ENCODE results near the gene RCVRN.

DNA sequence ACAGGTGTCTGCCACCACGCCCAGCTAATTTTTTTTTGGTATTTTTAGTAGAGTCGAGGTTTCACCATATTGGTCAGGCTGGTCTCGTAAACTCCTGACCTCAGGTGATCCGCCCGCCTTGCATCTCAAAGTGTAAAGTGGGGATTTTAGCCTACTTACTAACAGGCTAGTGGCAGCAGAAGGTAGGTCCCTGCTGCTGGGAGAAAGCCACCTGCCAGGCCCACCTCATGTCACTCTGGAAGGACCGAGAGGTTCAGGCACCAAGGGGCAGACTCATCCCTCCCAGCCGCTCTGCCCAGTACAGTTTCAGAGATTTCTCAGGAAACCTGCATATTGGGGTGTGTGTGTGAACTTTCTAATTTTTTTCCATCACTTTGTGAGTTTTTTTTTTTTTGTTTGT, 2.1 kb upstream of the RCVRN start:
- TF ChIP-seq, protein P1, sequence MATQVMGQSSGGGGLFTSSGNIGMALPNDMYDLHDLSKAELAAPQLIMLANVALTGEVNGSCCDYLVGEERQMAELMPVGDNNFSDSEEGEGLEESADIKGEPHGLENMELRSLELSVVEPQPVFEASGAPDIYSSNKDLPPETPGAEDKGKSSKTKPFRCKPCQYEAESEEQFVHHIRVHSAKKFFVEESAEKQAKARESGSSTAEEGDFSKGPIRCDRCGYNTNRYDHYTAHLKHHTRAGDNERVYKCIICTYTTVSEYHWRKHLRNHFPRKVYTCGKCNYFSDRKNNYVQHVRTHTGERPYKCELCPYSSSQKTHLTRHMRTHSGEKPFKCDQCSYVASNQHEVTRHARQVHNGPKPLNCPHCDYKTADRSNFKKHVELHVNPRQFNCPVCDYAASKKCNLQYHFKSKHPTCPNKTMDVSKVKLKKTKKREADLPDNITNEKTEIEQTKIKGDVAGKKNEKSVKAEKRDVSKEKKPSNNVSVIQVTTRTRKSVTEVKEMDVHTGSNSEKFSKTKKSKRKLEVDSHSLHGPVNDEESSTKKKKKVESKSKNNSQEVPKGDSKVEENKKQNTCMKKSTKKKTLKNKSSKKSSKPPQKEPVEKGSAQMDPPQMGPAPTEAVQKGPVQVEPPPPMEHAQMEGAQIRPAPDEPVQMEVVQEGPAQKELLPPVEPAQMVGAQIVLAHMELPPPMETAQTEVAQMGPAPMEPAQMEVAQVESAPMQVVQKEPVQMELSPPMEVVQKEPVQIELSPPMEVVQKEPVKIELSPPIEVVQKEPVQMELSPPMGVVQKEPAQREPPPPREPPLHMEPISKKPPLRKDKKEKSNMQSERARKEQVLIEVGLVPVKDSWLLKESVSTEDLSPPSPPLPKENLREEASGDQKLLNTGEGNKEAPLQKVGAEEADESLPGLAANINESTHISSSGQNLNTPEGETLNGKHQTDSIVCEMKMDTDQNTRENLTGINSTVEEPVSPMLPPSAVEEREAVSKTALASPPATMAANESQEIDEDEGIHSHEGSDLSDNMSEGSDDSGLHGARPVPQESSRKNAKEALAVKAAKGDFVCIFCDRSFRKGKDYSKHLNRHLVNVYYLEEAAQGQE (IDR thresholded peaks at IDR 0.05; ENCODE audit: insufficient read depth in 1 of 2, low read depth in 2 of 2, low read length in 1 of 2), result no peak
- TF ChIP-seq, protein P2, sequence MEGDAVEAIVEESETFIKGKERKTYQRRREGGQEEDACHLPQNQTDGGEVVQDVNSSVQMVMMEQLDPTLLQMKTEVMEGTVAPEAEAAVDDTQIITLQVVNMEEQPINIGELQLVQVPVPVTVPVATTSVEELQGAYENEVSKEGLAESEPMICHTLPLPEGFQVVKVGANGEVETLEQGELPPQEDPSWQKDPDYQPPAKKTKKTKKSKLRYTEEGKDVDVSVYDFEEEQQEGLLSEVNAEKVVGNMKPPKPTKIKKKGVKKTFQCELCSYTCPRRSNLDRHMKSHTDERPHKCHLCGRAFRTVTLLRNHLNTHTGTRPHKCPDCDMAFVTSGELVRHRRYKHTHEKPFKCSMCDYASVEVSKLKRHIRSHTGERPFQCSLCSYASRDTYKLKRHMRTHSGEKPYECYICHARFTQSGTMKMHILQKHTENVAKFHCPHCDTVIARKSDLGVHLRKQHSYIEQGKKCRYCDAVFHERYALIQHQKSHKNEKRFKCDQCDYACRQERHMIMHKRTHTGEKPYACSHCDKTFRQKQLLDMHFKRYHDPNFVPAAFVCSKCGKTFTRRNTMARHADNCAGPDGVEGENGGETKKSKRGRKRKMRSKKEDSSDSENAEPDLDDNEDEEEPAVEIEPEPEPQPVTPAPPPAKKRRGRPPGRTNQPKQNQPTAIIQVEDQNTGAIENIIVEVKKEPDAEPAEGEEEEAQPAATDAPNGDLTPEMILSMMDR (IDR thresholded peaks at IDR 0.05), result no peak
- TF ChIP-seq POLR2AphosphoS5 (IDR thresholded peaks at IDR 0.05; ENCODE audit: low read depth, low read length) (no peak), TCF7L2 (IDR thresholded peaks at IDR 0.05; ENCODE audit: low read depth, low read length) (no peak)

All from Panc1 (cell line).